Esophagus muscularis mucosa (tissue), 4 donors: ENCODE measurements around the gene SAMD14. TPM values are rescaled to one million over a fixed set of nuclear protein-coding genes. Genes with fewer than 3 reads are reported as not detected.
A peak's percentile ranks its signal among the peaks of the same experiment; 100 is the strongest.

Experiments
- DNase-seq: peaks from one replicate; pipeline ENCODE4 v3.0.0-alpha.2; 2017; ENCODE audit errors: extremely low spot score
- H3K27ac ChIP-seq, 4 donors: fragments of 200-600 bp; sonication (generic); replicated peaks in 1 of 4; 1 replicate in 3 of 4; 2 replicates in 1 of 4; pipeline ENCODE4 v1.5.1; 2016 to 2019; ENCODE audit warnings: mild to moderate bottlenecking in 1 of 4
- H3K27me3 ChIP-seq, 4 donors: fragments of 200-600 bp; sonication (generic); one replicate each; pipeline versions ENCODE4 v1.5.1 to v1.6.0; 2016 to 2019
- H3K36me3 ChIP-seq, 4 donors: fragments of 200-600 bp; sonication (generic); one replicate each; pipeline ENCODE4 v1.5.1; 2016 to 2019
- H3K4me1 ChIP-seq, 4 donors: fragments of 200-600 bp; sonication (generic); one replicate each; pipeline ENCODE4 v1.5.1; 2016 to 2019
- H3K4me3 ChIP-seq, 4 donors: fragments of 200-600 bp; sonication (generic); 1 replicate in 2 of 4; 2 replicates in 2 of 4; pipeline ENCODE4 v1.5.1; 2016 to 2019; ENCODE audit warnings: mild to moderate bottlenecking in 4 of 4, moderate library complexity in 1 of 4
- H3K9me3 ChIP-seq, 4 donors: fragments of 200-600 bp; sonication (generic); 1 replicate in 3 of 4; 2 replicates in 1 of 4; pipeline ENCODE4 v1.5.1; 2016 to 2019
- CTCF ChIP-seq, 3 experiments: fragments of 200-600 bp in 2 of 3; fragments of 450-650 bp in 1 of 3; sonication (generic) in 2 of 3; IDR thresholded peaks; one replicate each; pipeline ENCODE4 v1.5.1; 2017 to 2019; ENCODE audit warnings: antibody characterized with exemption in 3 of 3, mild to moderate bottlenecking in 2 of 3, moderate library complexity in 1 of 3
- EP300 ChIP-seq: sonication (generic); formaldehyde crosslinking; IDR thresholded peaks from one replicate; pipeline ENCODE4 v1.6.1; 2017; ENCODE audit warnings: antibody characterized with exemption
- POLR2A ChIP-seq: fragments of 450-650 bp; IDR thresholded peaks from one replicate; pipeline ENCODE4 v1.6.1; 2017; ENCODE audit warnings: antibody characterized with exemption, moderate library complexity, mild to moderate bottlenecking, low read depth
- POLR2AphosphoS5 ChIP-seq, 2 donors: sonication (generic); formaldehyde crosslinking; IDR thresholded peaks; one replicate each; pipeline ENCODE4 v1.6.1; 2017; ENCODE audit warnings: antibody characterized with exemption in 2 of 2
- WGBS: methylation state at CpG from one replicate; pipeline ENCODE4 v1.1.5; 2018; 5-methylcytosine and 5-hydroxymethylcytosine counted together
- intact Hi-C: fragments of 100-400 bp; cut with DNase I; formaldehyde crosslinking; loops from one replicate; pipeline ENCODE4 v1.15.1; 2023
- total RNA-seq, 4 donors: library from RNA; depleted of rRNA; stranded (reverse); fragments of >200 nt; gene quantifications; one replicate each; pipeline versions ENCODE4 v1.1.0 to v1.2.1, GENCODE V29; 2016

SAMD14 gene
- total RNA-seq, 4 donors from 2014 or later = 0.98 to 1.8 (median 1.5) TPM

- no peak overlapping the region for H3K4me3 ChIP-seq
- intact Hi-C loops = no loop called here
- H3K27me3 ChIP-seq = no peaks in the 10 kb centered on the region
- no peak overlapping the region for H3K27ac ChIP-seq
- no peak for DNase-seq
- peaks cover 0 to 11% (median 8%) of the 10 kb centered on the region in 4 donors for H3K4me1 ChIP-seq
- 79% methylated on average over 5 of the region's 5 CpGs for WGBS
- TF ChIP-seq POLR2AphosphoS5 (IDR thresholded peaks at IDR 0.05) (no peak), POLR2A (no peak), EP300 (no peak), CTCF (IDR thresholded peaks at IDR 0.05) (no peak)
- no peaks in the 10 kb centered on the region for H3K9me3 ChIP-seq
- H3K36me3 ChIP-seq = peaks cover 32 to 69% (median 54%) of the 10 kb centered on the region in 4 donors
These were observed 48.2 kb downstream of the SAMD14 start for GRCh38 chr17:50081757-50082156.

DNA sequence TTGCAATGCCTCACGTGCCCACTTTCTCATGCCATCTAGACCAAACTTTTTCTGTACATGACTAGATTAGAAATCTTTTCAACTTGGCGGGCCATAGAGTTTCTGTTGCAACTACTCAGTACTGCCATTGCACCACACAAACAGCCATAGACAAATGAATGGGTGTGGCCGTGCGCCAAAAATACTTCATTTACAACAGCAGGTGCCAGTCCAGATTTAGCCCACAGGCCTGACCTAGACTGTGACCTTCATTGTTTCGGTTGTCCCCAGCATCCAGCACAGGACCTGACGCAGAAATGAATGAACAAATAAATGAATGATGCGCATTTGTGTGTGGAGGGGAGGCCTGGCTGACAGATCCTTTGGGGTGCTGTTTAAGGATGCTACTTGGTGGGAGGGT lies 49.1 kb downstream of the SAMD14 start:
- 78% methylated on average over 7 of the region's 7 CpGs for WGBS
- TF ChIP-seq POLR2AphosphoS5 (IDR thresholded peaks at IDR 0.05) (no peak), CTCF (IDR thresholded peaks at IDR 0.05) (no peak), EP300 (no peak), POLR2A (no peak)
- Histone ChIP-seq H3K36me3 (peaks cover 39 to 79% (median 64%) of the 10 kb centered on the region in 4 donors), H3K9me3 (no peaks in the 10 kb centered on the region), H3K27ac (no peak overlapping the region), H3K4me3 (no peak overlapping the region), H3K27me3 (no peaks in the 10 kb centered on the region), H3K4me1 (peaks cover 0 to 11% (median 8%) of the 10 kb centered on the region in 4 donors)
- intact Hi-C loops = no loop called here
- DNase-seq = no peak

DNA sequence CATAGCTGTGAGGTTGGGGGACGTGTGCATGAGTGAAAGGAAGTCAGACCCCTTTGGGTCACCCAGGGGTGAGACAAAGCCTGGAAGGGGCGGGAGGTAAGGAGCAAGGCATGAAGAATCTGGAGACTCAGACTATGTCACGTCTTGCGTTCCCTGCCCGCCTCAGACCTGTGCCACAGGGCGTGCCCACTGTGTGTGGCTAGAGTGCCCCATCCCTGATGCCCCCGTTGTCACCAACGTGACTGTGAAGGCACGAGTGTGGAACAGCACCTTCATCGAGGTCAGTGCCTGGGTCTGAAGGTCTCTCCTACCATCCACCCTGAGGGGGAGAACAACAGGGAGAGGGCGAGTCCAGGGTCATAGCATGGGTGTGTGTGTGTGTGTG lies 49.9 kb downstream of the SAMD14 start:
- Histone ChIP-seq H3K27me3 (no peaks in the 10 kb centered on the region), H3K9me3 (no peaks in the 10 kb centered on the region), H3K4me1 (peaks cover 0 to 11% (median 8%) of the 10 kb centered on the region in 4 donors), H3K27ac (peak overlapping the region in 2 of 4 donors; percentile 22 to 23), H3K4me3 (no peak overlapping the region), H3K36me3 (peaks cover 45 to 86% (median 71%) of the 10 kb centered on the region in 4 donors)
- DNase-seq = no peak
- 91% methylated on average over 9 of the region's 11 CpGs for WGBS
- intact Hi-C loops = no loop called here
- TF ChIP-seq POLR2A = no peak
- no peak for TF ChIP-seq CTCF (IDR thresholded peaks at IDR 0.05)

DNA sequence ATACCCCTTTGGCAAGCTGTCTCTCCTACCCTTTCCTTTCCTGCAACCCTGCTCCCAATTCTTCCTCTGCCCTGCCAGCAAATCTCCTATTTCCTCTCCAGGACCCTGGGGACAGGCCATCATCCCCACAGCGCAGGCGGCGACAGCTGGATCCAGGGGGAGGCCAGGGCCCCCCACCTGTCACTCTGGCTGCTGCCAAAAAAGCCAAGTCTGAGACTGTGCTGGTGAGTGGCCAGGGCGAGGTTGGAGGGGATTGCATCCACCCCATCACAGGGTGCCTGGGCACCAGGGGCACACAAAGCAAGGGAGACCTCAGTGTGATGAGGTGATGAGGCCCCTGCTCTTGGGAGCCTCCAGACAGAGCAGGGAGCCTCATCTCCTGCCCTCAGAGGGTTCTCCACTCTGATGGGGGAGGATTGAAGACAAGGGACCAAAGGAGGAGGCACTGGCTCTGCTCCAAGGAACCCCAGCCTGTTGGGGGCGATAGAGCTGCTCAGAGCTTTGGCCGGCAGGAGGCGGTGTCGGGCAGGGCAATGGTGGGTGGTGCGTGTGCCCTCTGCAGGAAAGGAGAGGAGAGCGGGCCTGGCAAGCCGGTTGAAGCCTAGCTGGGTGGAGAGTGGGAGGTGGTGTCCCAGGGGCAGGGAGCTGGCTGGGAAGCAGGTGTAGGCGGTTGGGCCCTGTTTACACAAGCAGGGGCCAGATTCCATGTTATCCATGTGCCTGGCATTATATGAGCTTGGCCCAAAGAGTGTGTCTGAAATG lies 50.4 kb downstream of the SAMD14 start:
- H3K27ac ChIP-seq = peak overlapping the region in 2 of 4 donors; percentile 22 to 23
- no peaks in the 10 kb centered on the region for H3K27me3 ChIP-seq
- H3K4me3 ChIP-seq = no peak overlapping the region
- peaks cover 0 to 11% (median 8%) of the 10 kb centered on the region in 4 donors for H3K4me1 ChIP-seq
- no peaks in the 10 kb centered on the region for H3K9me3 ChIP-seq
- 76% methylated on average over 11 of the region's 12 CpGs for WGBS
- DNase-seq = no peak
- intact Hi-C loops = no loop called here
- TF ChIP-seq CTCF (IDR thresholded peaks at IDR 0.05) = peak in 2 of 3 experiments; percentile 37 to 56
- TF ChIP-seq EP300 = no peak
- TF ChIP-seq POLR2AphosphoS5 (IDR thresholded peaks at IDR 0.05) = no peak
- TF ChIP-seq POLR2A = no peak
- peaks cover 46 to 86% (median 76%) of the 10 kb centered on the region in 4 donors for H3K36me3 ChIP-seq

GRCh38 chr17:50078430-50078829 lies 51.5 kb downstream of the SAMD14 start:
- 91% methylated on average over 4 of the region's 4 CpGs for WGBS
- Histone ChIP-seq H3K36me3 (peaks cover 50 to 96% (median 87%) of the 10 kb centered on the region in 4 donors), H3K9me3 (no peaks in the 10 kb centered on the region), H3K27me3 (no peaks in the 10 kb centered on the region), H3K4me3 (no peak overlapping the region), H3K27ac (no peak overlapping the region), H3K4me1 (peaks cover 0 to 11% (median 8%) of the 10 kb centered on the region in 4 donors)
- intact Hi-C loops = no loop called here
- no peak for DNase-seq
- TF ChIP-seq POLR2AphosphoS5 (IDR thresholded peaks at IDR 0.05) (no peak), EP300 (no peak), POLR2A (no peak), CTCF (IDR thresholded peaks at IDR 0.05) (no peak)
